Adipocyte (in vitro differentiated cells): Measurements from ENCODE around the gene BNIP3.

Experiments
- DNase-seq: peaks from one replicate; pipeline ENCODE4 v3.0.0-alpha.2; 2015; ENCODE audit warnings: low read depth
- H3K27me3 ChIP-seq: replicated peaks from 2 replicates; pipeline ENCODE4 v1.7.0; 2013; ENCODE audit warnings: mild to moderate bottlenecking, low read length, moderate library complexity; ENCODE audit not compliant: control insufficient read depth, insufficient read depth
- H3K36me3 ChIP-seq: 2 replicates; pipeline ENCODE4 v1.7.0; 2013; ENCODE audit warnings: low read length, mild to moderate bottlenecking, moderate library complexity; ENCODE audit not compliant: control insufficient read depth, insufficient read depth, severe bottlenecking
- H3K4me1 ChIP-seq: 2 replicates; pipeline ENCODE4 v1.7.0; 2013; ENCODE audit warnings: mild to moderate bottlenecking, low read length, moderate library complexity; ENCODE audit not compliant: control insufficient read depth, insufficient read depth
- H3K4me3 ChIP-seq: 2 replicates; pipeline ENCODE4 v1.7.0; 2013; ENCODE audit warnings: mild to moderate bottlenecking, low read length, moderate library complexity
- H3K9ac ChIP-seq: 2 replicates; pipeline ENCODE4 v1.7.0; 2013; ENCODE audit warnings: mild to moderate bottlenecking, low read length, moderate library complexity
- H3K9me3 ChIP-seq: 2 replicates; pipeline ENCODE4 v1.7.0; 2013; ENCODE audit warnings: mild to moderate bottlenecking, low read length, moderate library complexity; ENCODE audit not compliant: control insufficient read depth

BNIP3 gene

DNA sequence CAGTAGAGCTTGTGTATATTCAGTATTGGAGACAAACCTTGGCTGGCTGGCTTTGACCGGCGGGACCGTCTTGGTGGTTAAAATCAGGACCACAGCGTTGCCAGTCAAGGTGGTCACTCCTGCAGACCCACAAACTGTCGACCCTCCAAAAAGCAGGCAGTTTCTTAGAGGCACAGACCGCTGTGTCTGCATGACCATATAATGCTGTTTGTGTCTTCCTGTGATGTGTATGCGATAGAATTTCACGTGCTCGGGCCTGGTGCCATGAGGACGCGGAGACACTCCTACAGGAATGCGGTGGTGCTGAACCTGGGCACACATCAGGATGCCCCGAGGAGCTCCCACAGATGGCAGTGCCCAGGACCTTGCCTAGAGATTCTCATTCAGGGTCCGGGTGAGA is 34.8 kb downstream of the BNIP3 start:
- peaks cover 79% of the 10 kb centered on the region for H3K36me3 ChIP-seq
- DNase-seq: no peak
- peaks cover 14% of the 10 kb centered on the region for H3K4me1 ChIP-seq
- H3K27me3 ChIP-seq: no peaks in the 10 kb centered on the region
- H3K9ac ChIP-seq: no peak overlapping the region
- H3K4me3 ChIP-seq: no peak overlapping the region
- no peaks in the 10 kb centered on the region for H3K9me3 ChIP-seq

DNA sequence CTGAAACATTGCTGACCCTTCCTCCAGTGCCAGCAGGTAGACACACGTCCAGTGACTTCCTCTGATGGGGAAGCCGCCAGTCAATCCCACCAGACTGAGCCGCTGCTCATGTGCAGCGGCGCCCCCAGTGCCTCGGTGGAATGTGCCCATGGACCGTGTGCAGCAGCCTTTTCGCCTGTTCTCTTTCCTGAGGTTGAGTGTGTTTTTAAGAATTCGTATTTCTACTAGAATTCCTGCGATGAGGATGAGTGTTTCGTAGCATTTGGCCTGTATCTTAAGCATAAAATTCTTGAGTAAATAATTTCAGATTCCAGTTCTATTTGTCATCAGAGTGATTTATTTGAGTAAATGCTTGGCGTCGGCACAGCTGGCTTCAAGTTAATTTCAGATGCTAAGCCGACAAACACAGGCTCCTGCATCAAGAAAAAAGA is 35.4 kb downstream of the BNIP3 start:
- peak; percentile 90 for DNase-seq
- peaks cover 80% of the 10 kb centered on the region for H3K36me3 ChIP-seq
- peaks cover 14% of the 10 kb centered on the region for H3K4me1 ChIP-seq

DNA sequence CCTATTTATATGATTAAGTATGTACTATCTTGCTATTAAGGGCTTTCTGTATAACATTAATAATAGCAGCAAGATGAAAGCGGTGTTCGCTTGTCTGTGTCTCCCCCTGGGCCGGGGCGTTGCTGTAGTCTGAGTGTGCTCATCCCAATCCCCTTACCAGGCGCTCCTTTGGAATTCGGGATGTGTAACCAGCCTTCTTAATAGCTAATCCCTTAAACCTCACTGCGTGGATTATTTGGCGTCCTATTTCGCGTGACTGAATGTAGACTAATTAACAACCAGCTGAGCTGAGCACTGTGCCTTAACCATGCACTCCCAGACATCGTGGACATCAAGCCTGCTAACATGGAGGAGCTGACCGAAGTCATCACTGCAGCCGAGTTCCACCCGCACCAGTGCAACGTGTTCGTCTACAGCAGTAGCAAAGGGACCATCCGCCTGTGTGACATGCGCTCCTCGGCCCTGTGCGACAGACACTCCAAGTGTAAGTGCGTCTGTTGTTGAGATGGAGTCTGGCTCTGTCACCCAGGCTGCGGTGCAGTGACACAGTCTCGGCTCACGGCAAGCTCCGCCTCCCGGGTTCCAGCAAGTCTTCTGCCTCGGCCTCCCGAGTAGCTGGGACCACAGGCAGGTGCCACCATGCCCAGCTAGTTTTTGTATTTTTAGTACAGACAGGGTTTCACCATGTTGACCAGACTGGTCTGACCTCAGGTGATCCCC is 36.6 kb downstream of the BNIP3 start:
- peaks cover 83% of the 10 kb centered on the region for H3K36me3 ChIP-seq
- no peaks in the 10 kb centered on the region for H3K9me3 ChIP-seq
- H3K4me1 ChIP-seq: peaks cover 14% of the 10 kb centered on the region
- H3K27me3 ChIP-seq: no peaks in the 10 kb centered on the region
- DNase-seq: no peak
- H3K4me3 ChIP-seq: no peak overlapping the region
- no peak overlapping the region for H3K9ac ChIP-seq

More for the DNA sequence above, 35.4 kb downstream of the BNIP3 start:
- Histone ChIP-seq H3K27me3 (no peaks in the 10 kb centered on the region), H3K4me3 (no peak overlapping the region), H3K9me3 (no peaks in the 10 kb centered on the region), H3K9ac (no peak overlapping the region)

GRCh38 chr10:131944412-131944811 is 37.3 kb downstream of the BNIP3 start:
- H3K36me3 ChIP-seq: peaks cover 80% of the 10 kb centered on the region
- no peak for DNase-seq
- peaks cover 14% of the 10 kb centered on the region for H3K4me1 ChIP-seq

DNA sequence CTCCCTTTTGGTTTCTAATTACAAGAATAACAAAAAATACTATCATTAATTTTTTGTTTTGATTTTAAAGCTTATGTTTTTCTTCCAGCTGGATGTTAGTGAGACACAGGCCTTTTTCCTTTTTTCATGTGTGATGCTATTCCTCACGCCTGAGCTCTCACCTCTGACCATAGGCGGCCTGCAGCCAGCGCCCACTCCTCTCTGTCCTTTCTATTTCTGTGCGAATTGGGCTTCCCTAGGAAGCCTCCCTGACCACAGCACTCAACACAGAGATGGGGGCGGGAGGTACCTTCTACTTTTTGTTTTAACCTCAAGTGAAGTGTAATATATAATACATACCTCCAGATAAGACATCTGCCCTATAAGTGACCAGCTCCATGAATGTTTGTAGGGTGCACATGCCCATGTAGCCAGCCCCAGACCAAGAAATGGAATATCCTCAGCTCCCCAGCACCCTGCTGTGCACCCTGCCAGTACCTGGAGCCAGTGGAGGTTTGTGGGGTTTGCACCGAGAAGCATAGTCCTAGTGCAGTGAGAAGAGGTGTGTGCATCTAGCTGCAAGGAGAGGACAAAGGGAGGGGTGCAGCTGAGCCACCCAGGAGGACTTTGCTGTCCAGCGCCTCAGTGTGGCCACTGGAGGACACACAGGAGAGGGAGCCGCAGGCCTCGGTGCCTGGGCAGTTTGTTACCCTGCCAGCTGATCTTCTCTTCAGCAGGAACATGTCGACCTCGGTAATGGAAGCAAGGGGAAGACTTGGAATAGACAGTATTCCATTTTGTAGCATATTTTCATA is 38.5 kb downstream of the BNIP3 start:
- H3K4me1 ChIP-seq: peaks cover 14% of the 10 kb centered on the region
- DNase-seq: no peak
- no peak overlapping the region for H3K4me3 ChIP-seq
- peaks cover 75% of the 10 kb centered on the region for H3K36me3 ChIP-seq
- no peak overlapping the region for H3K9ac ChIP-seq
- no peaks in the 10 kb centered on the region for H3K9me3 ChIP-seq
- H3K27me3 ChIP-seq: no peaks in the 10 kb centered on the region

More at GRCh38 chr10:131944412-131944811, 37.3 kb downstream of the BNIP3 start:
- Histone ChIP-seq H3K9ac (no peak overlapping the region), H3K27me3 (no peaks in the 10 kb centered on the region), H3K4me3 (no peak overlapping the region), H3K9me3 (no peaks in the 10 kb centered on the region)

GRCh38 chr10:131942455-131942854 is 39.3 kb downstream of the BNIP3 start:
- Histone ChIP-seq H3K9me3 (no peaks in the 10 kb centered on the region), H3K4me1 (peaks cover 14% of the 10 kb centered on the region), H3K4me3 (no peak overlapping the region), H3K36me3 (peaks cover 71% of the 10 kb centered on the region), H3K9ac (no peak overlapping the region), H3K27me3 (no peaks in the 10 kb centered on the region)
- DNase-seq: no peak

- H3K4me1 ChIP-seq: no peaks in the 10 kb centered on the region
- H3K9me3 ChIP-seq: no peaks in the 10 kb centered on the region
- H3K36me3 ChIP-seq: peaks cover 58% of the 10 kb centered on the region
- no peak for DNase-seq
- H3K4me3 ChIP-seq: no peak overlapping the region
- no peak overlapping the region for H3K9ac ChIP-seq
- no peaks in the 10 kb centered on the region for H3K27me3 ChIP-seq
Measured at GRCh38 chr10:131938681-131939080, 43.0 kb downstream of the BNIP3 start.

- Histone ChIP-seq H3K4me1 (no peaks in the 10 kb centered on the region), H3K9me3 (no peaks in the 10 kb centered on the region), H3K36me3 (peaks cover 53% of the 10 kb centered on the region), H3K27me3 (no peaks in the 10 kb centered on the region), H3K9ac (no peak overlapping the region), H3K4me3 (no peak overlapping the region)
- DNase-seq: no peak
Measured at GRCh38 chr10:131937836-131938235, 43.9 kb downstream of the BNIP3 start.

DNA sequence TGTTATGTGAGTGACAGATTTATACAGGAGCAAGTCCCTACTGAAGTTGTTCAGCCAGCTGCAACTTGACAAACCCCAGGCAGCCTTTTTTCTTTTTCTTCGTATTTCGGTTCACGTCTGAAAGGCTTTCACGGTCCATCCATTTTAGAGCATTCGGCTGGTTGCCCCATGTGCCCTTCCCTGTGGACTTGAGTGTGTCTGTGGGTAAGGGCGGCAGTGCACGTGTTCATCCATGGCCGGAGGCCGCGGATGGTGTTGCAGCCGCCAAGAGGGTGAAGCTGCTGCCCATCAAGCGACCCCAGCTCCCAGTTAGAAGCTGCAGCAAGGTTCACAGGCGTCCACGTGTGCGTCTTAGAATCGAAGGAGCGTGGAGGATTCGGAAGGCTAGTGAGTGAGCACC is 45.0 kb downstream of the BNIP3 start:
- DNase-seq: no peak
- Histone ChIP-seq H3K4me1 (no peaks in the 10 kb centered on the region), H3K9ac (no peak overlapping the region), H3K4me3 (no peak overlapping the region), H3K9me3 (no peaks in the 10 kb centered on the region), H3K27me3 (no peaks in the 10 kb centered on the region), H3K36me3 (peaks cover 51% of the 10 kb centered on the region)

GRCh38 chr10:131936294-131936693 is 45.4 kb downstream of the BNIP3 start:
- DNase-seq: peak; percentile 30
- no peak overlapping the region for H3K4me3 ChIP-seq
- no peaks in the 10 kb centered on the region for H3K9me3 ChIP-seq
- H3K9ac ChIP-seq: no peak overlapping the region
- H3K4me1 ChIP-seq: no peaks in the 10 kb centered on the region
- H3K36me3 ChIP-seq: peaks cover 47% of the 10 kb centered on the region
- no peaks in the 10 kb centered on the region for H3K27me3 ChIP-seq

DNA sequence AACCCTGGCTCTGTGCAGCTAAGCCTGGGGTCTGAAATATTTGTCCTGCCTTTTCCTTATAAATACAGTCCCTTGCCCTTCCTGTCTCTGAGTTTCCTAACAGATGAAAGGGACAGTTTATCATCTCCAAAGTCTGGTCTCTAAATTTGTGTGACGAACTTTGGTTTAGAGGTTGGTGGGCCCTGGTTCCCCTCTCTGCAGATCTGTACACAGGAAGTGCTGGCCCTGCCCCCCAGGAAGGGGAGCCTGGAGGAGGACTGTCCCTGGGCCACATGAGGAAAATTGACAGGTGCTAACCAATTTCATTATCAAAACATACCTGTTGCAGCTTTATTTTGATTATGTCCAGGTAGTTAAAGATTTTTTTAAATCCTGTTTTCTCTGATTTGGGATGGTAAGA is 46.5 kb downstream of the BNIP3 start:
- Histone ChIP-seq H3K9me3 (no peaks in the 10 kb centered on the region), H3K36me3 (peaks cover 36% of the 10 kb centered on the region), H3K4me3 (no peak overlapping the region), H3K9ac (no peak overlapping the region), H3K27me3 (no peaks in the 10 kb centered on the region), H3K4me1 (no peaks in the 10 kb centered on the region)
- no peak for DNase-seq
